Activated CD8-positive, alpha-beta memory T cell treated with anti-CD3 and anti-CD28 coated beads, Interleukin-2, amount 50 U/mL, for 24 hours (primary cell): ENCODE results near the gene PLEKHH2.

ENCODE experiments used
- DNase-seq: peaks from one replicate; pipeline ENCODE4 v3.0.0-alpha.2; 2020; ENCODE audit errors: extremely low read depth

PLEKHH2 gene

GRCh38 chr2:43812006-43812405, 174.9 kb downstream of the PLEKHH2 start:
- DNase-seq, result no peak

- no peak for DNase-seq
Measured at GRCh38 chr2:43812947-43813346, 175.9 kb downstream of the PLEKHH2 start.

GRCh38 chr2:43814711-43815110, 177.7 kb downstream of the PLEKHH2 start:
- DNase-seq, result no peak
